ENCODE data around the gene IHH. TPM values are rescaled to one million over a fixed set of nuclear protein-coding genes. Genes with fewer than 3 reads are reported as not detected.

IHH gene
- polyA plus RNA-seq, 1 experiment: 0.05 TPM

- CTCF ChIA-PET: interaction anchor here (0.9 to 8.6 kb wide), 7 partner anchors 10 to 209 kb away, joined by 3 to 67 read pairs (median 5); no protein-coding TSS in a partner anchor
- TF ChIP-seq CTCF (IDR thresholded peaks at IDR 0.05; ENCODE audit: insufficient read depth, low read depth, low read length): no peak
- no peak overlapping the region for H3K4me3 ChIP-seq (ENCODE audit: low read depth, low read length)
- no peaks in the 10 kb centered on the region; the same call in 1 of the 2 replicates for H3K36me3 ChIP-seq (ENCODE audit: control insufficient read depth, insufficient read depth, low read length)
- POLR2A ChIA-PET: no interaction called here
- DNase-seq (ENCODE audit: low read depth): no peak
- no peaks in the 10 kb centered on the region for H3K27me3 ChIP-seq (ENCODE audit: control insufficient read depth, insufficient read depth, low read length)
Observed at GRCh38 chr2:219084791-219085190, 24.1 kb upstream of the IHH start.

GRCh38 chr2:219082332-219082958 lies 21.7 kb upstream of the IHH start:
- TF ChIP-seq CTCF (IDR thresholded peaks at IDR 0.05; ENCODE audit: insufficient read depth, low read depth, low read length): no peak
- no peak for DNase-seq (ENCODE audit: low read depth)
- CTCF ChIA-PET: interaction anchor here (1.4 to 8.6 kb wide), 3 partner anchors 8 to 37 kb away, joined by 5 to 67 read pairs (median 7); no protein-coding TSS in a partner anchor
- Histone ChIP-seq H3K36me3 (ENCODE audit: control insufficient read depth, insufficient read depth, low read length) (no peaks in the 10 kb centered on the region; the same call in 1 of the 2 replicates), H3K27me3 (ENCODE audit: control insufficient read depth, insufficient read depth, low read length) (no peaks in the 10 kb centered on the region), H3K4me3 (ENCODE audit: low read depth, low read length) (no peak overlapping the region)
- POLR2A ChIA-PET: no interaction called here

- peaks cover 2% of the 10 kb centered on the region for H3K36me3 ChIP-seq (ENCODE audit: control insufficient read depth, insufficient read depth, low read length)
- TF ChIP-seq CTCF (IDR thresholded peaks at IDR 0.05; ENCODE audit: insufficient read depth, low read depth, low read length): no peak
- POLR2A ChIA-PET: no interaction called here
- H3K4me3 ChIP-seq (ENCODE audit: low read depth, low read length): no peak overlapping the region
- CTCF ChIA-PET: interaction anchor here (1.4 to 8.6 kb wide), 5 partner anchors 8 to 38 kb away, joined by 5 to 67 read pairs (median 12); no protein-coding TSS in a partner anchor
- DNase-seq (ENCODE audit: low read depth): no peak
- H3K27me3 ChIP-seq (ENCODE audit: control insufficient read depth, insufficient read depth, low read length): no peaks in the 10 kb centered on the region
Observed at GRCh38 chr2:219081701-219082331, 21.1 kb upstream of the IHH start.

GRCh38 chr2:219081096-219081495 lies 20.4 kb upstream of the IHH start:
- DNase-seq (ENCODE audit: low read depth): no peak
- TF ChIP-seq CTCF (IDR thresholded peaks at IDR 0.05; ENCODE audit: insufficient read depth, low read depth, low read length): no peak
- POLR2A ChIA-PET: no interaction called here
- no peak overlapping the region for H3K4me3 ChIP-seq (ENCODE audit: low read depth, low read length)
- H3K36me3 ChIP-seq (ENCODE audit: control insufficient read depth, insufficient read depth, low read length): peaks cover 2% of the 10 kb centered on the region; the same call in 1 of the 2 replicates
- no peaks in the 10 kb centered on the region for H3K27me3 ChIP-seq (ENCODE audit: control insufficient read depth, insufficient read depth, low read length)
- CTCF ChIA-PET: interaction anchor here (0.8 to 8.6 kb wide), 7 partner anchors 7 to 51 kb away, joined by 3 to 67 read pairs (median 6); no protein-coding TSS in a partner anchor

- TF ChIP-seq CTCF (IDR thresholded peaks at IDR 0.05; ENCODE audit: insufficient read depth, low read depth, low read length): no peak
- CTCF ChIA-PET: interaction anchor here (0.7 to 3.1 kb wide), 5 partner anchors 15 to 75 kb away, joined by 3 to 20 read pairs (median 6); no protein-coding TSS in a partner anchor
- no peak overlapping the region for H3K4me3 ChIP-seq (ENCODE audit: low read depth, low read length)
- no peak for DNase-seq (ENCODE audit: low read depth)
- POLR2A ChIA-PET: no interaction called here
- H3K36me3 ChIP-seq (ENCODE audit: control insufficient read depth, insufficient read depth, low read length): peaks cover 4% of the 10 kb centered on the region; the same call in 1 of the 2 replicates
- no peaks in the 10 kb centered on the region for H3K27me3 ChIP-seq (ENCODE audit: control insufficient read depth, insufficient read depth, low read length)
Observed at GRCh38 chr2:219079417-219079816, 18.7 kb upstream of the IHH start.
